GM20431 (cell line): ENCODE data around the gene ELFN1.

ENCODE experiments used
- in situ Hi-C: fragments of 300-500 bp; cut with MseI, MboI; formaldehyde crosslinking; loops from one replicate; pipeline ENCODE4 v1.15.0; 2020; ENCODE audit warnings: low sequenced_read_pairs; ENCODE audit not compliant: unreplicated experiment

The ELFN1 gene

DNA sequence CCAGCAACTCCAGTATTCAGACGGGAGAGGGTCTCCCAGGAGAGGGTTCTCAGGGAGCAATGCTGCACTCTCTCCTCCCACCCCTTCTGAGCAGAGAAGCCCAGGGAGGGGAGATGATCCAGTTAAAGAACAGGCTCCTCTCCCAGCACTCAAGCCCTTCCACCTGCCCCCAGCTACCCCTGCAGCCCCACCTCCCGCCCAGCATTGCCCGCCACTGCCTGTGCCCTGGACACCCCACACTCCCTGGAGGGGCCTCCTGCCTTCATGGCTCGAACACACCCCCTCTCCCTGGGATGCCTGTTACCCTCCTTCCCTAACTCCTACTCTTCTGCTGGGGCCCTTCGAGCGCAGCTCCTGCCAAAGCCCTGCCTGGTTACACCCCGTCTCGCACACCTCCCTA, 66.8 kb downstream of the ELFN1 start:
- in situ Hi-C loops, result no loop called here

DNA sequence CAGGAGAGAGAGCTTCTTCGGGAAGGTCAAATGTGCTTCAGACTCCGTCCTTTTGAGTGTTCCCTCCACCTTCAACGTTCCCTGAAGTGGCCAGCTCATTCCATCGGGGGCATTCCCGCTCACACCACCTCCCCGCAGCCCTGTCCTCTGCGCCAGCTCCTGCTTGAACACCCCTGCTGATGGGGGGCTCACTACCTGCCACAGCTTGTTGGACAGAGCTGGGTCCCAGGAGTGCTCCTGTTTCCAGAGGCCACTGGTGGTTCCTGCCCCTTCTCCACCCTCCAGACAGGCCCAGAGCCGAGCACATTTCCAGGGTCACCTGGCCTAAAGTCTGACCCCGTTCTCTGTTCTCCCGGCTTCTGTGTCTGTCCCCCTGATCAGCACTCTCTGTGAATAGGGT, 67.4 kb downstream of the ELFN1 start:
- in situ Hi-C loops, result no loop called here

DNA sequence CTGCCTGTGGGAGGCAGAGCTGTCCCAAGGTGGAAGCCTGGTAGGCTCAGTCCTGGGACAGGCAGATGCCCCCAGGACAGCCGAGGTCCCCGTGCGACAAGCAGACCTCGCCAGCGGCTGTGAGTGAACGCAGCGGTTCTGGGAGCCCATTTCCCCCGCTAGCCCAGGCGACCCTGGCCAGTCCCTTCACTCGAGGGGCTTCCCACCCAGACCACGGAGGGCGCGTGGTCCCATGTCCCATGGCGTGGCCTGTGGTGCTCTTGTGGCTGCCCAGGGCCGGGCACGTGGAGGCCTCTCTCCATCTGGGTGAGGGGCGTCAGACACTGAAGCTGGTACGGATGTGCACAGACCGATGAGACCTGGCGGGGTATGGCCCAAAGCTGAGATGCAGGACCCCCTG, 67.9 kb downstream of the ELFN1 start:
- in situ Hi-C loops, result no loop called here

DNA sequence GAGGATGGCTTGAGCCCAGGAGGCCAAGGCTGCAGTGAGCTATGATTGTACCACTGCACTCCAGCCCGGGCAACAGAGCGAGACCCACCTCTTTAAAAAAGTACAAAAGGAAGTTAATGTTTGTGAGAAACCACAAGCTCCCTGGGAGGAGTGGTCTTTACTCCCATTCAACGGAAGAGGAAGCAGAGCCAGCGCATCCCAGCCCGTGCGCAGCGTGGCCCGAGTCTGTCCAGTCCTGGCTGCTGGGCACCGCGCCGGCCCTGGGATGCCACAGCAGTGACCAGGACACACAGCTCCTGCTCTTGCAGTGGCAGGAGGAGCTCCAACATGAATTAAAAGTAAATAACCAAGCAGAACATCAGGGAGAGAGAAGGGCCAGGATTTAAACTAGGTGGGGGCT, 68.4 kb downstream of the ELFN1 start:
- in situ Hi-C loops, result no loop called here

DNA sequence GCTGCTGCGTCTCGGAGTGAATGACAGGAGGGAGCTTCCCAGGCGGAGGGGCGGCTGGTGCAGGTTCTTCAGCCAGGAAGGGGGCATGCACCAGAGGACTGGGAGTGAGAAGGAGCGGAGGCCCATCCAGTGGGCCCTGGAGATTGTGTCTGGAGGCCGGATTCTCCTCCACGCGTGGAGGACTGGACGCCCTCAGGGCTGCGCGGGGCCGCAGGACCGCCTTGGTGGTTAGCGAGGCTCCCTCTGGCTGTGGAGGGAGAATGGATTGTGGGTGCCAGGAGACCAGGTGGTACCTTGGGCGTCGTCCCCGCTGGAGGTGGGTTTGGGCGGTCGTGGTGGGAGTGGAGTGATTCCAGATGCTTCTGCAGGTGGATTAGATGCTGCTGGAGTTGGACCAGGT, 68.9 kb downstream of the ELFN1 start:
- in situ Hi-C loops, result no loop called here

DNA sequence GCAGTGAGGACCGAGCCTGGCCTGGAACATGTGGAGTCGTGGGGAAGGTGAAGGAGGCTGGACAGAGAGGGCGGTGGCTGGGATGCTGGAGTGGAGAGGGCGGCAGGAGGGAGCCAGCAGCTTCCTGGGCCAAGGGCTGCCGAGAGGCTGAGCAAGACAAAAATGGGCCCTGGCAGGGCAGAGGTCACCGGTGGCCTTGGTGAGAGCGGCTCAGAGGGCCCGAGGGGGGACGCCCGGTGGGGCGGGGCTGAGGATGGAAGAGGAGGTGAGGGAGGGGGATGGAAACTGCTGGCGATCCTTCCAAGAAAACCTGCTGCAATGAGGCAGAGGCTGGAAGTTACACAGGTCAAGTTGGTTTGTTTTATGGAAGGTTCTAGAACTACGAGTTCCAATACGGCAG, 69.5 kb downstream of the ELFN1 start:
- in situ Hi-C loops, result no loop called here

DNA sequence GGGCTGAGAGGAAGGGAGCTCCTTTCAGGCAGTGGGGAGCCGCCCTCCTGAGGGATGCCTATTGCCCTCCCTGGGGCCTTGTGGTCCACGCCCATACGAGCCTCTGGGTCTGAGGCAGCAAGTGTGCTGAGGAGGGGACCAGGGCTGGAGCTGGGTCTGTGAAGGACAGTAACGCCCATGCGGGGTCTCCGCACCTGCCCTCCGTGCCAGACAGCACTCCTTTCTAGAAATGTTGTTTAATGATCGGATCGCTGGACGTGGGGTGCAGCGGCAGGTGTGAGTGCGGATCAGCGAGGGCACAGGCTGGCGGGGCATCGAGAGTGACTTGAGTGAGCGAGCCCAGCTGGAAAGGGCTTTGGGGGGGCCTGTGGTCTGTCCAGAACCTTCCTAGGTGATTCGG, 70.1 kb downstream of the ELFN1 start:
- in situ Hi-C loops, result no loop called here

DNA sequence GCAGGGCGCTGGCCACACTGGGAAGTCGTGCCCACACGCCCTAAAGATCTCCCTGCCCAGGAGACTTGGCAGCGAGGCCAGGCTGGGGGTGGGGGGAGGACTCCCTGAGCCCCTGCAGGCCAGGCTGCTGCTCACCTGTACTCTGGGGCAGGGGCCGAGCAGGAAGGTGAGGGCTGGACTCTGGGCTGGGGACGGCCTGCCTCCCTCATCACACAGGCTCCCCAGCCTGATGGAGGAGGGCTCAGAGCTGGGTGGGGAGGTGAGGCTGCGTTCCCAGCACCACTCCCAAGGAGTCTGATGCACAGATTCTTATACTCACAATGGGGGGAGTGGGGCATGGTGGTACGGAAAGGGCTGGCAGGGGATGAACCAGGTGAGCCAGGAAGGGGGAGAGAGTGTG, 71.2 kb downstream of the ELFN1 start:
- in situ Hi-C loops, result no loop called here

DNA sequence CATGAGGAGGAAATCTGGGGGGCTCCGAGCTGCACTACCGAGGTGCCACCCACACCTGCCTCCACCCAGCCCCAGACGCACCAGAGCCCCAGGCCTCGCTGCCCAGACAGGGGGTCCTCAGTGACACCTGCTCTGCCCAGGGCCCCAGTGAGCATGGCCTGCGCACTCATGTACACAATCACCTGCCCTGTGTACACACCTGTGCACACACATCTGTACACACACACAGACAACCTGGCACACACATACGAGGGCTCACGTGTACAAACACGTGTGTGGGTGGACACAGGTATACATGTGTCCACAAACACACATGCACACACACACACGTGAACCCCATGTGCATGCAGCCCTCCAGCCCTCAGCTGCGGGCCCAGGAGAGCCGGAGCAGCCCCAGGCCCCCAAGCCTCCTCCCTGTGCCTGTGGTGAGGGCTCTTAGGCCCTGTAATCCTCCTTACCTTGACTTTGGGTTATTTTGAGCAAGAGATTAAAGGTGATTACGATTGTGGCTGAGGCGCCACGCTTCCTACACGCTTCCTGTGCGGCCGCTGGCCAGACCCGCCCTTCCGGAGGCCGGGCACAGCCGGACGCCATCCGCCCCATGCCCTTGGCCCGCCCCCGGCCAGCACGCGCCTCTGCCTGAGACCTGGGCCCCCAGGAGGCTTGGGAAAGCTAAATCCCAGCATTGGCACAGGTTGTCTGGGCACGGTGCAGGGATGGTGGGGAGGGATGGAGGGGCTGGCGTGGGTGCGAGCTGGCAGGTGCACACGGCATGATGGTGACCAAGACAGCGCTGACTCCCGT, 71.9 kb downstream of the ELFN1 start:
- in situ Hi-C loops, result no loop called here

DNA sequence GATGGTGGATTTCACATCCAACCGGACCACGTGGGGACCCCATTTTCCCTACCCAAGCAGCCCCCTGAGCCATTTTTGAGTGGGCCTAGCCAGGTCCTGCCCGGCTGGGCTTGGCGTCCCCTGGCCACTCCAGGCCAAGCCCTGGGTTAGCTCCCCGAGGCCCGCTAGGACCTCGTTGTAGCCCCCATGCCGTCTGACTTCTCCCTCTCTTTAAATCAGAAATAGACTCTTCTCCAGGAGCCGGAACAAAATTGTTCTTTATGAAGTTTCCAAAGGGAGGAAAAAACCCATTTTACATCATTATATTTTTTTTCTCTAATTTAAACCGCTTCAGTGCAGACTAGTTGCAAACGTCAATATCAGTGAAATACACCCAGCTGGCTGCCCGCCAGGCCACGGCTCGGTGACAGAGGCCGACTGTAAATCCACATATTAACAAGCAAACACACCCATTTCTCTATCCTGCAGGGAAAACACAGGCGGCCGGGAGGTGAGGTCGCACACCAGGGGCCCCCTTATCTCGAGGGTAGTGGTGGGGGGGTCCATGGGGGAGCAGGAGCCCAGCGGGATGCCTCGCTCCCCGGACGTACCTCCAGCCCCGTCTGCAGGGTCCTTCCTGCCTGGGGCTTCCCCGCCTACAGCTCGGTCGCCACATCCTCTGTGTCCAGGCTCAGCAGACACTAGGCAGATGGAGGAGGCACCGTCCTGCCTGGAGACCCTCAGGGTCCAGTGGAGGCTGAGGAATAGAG, 72.7 kb downstream of the ELFN1 start:
- in situ Hi-C loops, result no loop called here

DNA sequence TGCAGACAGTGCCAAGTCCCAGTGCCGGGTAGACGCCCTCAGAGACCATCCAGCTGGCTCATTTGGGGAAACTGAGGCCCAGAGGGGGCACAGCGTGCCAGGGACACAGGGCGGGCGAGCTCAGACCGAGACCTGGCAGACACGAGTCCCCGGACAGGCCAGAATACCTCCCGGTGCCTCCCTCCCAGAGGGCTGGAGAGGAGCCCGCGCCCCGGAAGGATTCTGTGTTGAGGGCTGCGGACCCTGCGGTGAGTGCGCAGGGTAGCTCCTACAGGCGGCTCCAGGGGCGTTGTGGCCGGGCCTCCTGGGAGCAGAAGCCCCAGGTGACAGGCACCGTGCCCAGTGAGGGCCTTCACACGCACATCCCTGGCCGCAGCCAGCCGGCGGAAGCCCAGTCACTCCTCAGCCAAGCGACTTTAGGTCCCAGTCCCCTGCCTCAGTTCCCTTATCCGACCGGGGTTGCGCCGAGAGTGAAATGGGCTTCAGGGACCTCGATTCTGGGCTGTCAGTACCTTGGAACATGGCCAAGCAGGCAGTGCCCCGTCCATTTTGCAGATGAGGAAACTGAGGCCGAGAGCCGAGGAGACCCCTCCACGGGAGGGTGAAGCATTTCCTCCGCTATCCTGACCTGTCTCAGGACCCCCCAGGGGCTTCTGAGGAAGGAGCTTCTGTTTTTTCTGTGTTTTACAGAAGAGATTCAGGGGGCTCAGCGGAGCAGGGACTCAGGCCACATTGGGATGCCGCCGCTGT, 73.6 kb downstream of the ELFN1 start:
- in situ Hi-C loops, result no loop called here

DNA sequence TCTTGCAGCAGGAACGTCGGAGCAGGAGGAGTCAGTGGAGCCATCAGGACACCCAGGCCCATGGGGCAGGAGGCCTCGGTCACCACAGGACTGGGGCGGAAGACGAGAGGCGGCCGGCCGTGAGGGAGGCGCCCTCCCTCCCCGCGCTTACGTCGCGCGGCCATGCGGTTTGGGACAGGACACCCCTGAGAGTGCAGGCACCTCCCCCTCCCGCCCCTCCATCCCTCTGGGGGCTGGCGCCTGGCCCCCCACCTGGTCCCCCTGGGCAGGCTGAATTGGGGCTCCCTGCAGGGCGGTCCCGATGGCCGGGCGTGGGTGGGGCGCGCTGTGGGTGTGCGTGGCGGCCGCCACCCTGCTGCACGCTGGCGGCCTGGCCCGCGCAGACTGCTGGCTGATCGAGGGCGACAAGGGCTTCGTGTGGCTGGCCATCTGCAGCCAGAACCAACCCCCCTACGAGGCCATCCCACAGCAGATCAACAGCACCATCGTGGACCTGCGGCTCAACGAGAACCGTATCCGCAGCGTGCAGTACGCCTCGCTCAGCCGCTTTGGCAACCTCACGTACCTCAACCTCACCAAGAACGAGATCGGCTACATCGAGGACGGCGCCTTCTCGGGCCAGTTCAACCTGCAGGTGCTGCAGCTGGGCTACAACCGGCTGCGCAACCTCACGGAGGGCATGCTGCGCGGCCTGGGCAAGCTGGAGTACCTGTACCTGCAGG, 74.4 kb downstream of the ELFN1 start:
- in situ Hi-C loops, result no loop called here

DNA sequence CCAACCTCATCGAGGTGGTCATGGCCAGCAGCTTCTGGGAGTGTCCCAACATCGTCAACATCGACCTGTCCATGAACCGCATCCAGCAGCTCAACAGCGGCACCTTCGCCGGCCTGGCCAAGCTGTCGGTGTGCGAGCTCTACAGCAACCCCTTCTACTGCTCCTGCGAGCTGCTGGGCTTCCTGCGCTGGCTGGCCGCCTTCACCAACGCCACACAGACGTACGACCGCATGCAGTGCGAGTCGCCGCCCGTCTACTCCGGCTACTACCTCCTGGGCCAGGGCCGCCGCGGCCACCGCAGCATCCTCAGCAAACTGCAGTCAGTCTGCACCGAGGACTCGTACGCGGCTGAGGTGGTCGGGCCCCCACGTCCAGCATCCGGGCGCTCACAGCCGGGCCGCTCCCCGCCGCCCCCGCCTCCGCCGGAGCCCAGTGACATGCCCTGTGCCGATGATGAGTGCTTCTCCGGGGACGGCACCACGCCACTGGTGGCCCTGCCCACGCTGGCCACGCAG, 75.0 kb downstream of the ELFN1 start:
- in situ Hi-C loops, result no loop called here

DNA sequence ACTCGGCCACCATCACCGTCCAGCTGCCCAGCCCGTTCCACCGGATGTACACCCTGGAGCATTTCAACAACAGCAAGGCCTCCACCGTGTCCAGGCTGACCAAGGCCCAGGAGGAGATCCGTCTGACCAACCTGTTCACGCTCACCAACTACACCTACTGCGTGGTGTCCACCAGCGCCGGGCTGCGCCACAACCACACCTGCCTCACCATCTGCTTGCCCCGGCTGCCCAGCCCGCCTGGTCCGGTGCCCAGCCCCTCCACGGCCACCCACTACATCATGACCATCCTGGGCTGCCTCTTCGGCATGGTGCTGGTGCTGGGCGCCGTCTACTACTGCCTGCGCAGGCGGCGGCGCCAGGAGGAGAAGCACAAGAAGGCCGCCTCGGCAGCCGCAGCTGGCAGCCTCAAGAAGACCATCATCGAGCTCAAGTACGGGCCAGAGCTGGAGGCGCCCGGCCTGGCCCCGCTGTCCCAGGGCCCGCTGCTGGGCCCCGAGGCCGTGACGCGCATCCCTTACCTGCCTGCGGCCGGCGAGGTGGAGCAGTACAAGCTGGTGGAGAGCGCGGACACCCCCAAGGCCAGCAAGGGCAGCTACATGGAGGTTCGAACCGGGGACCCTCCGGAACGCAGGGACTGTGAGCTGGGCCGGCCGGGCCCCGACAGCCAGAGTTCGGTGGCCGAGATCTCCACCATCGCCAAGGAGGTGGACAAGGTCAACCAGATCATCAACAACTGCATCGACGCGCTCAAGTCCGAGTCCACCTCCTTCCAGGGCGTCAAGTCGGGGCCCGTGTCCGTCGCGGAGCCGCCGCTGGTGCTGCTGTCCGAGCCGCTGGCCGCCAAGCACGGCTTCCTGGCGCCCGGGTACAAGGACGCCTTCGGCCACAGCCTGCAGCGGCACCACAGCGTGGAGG, 75.8 kb downstream of the ELFN1 start:
- in situ Hi-C loops, result no loop called here

DNA sequence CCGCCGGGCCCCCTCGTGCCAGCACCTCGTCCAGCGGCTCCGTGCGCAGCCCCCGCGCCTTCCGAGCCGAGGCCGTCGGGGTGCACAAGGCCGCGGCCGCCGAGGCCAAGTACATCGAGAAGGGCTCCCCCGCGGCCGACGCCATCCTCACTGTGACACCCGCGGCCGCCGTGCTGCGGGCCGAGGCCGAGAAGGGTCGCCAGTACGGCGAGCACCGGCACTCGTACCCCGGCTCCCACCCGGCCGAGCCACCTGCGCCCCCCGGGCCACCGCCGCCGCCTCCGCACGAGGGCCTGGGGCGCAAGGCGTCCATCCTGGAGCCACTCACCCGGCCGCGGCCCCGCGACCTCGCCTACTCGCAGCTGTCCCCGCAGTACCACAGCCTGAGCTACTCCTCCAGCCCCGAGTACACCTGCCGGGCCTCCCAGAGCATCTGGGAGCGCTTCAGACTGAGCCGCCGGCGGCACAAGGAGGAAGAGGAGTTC, 76.5 kb downstream of the ELFN1 start:
- in situ Hi-C loops, result no loop called here

DNA sequence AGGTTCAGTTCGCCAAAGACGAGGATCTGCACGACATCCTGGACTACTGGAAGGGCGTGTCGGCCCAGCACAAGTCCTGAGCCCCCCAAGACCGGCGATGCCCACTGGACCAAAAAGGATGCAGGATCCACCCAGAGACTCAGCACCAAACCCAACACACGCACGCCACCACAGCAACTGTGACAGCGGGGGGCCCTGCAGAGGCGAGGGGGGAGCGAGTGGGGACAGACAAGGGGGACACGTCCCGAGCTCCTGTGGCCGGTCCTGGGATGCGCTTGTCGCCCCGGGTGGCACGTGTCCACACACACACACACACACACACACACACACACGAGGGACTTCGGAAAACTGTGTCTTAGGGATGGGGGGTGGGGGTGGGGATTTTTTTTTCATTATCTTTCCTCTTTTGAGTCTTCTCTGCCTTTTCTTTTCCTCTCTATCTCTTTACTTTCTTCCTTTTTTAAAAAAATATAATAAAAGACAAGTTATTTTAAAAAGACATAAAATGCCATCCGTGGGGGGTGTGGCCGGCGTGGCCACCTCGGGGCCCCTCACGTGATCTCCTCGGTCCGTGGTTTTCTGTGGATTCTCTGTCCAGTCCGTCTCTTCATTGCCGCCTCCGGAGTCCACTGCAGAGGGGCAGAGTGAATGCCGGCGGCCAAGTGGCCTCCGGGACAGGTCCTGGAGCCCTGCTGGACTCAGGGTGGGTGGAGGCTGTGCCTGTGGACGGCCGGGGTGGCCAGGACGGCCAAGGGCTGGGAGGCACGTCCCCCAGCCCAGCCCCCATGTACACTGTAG, 77.1 kb downstream of the ELFN1 start:
- in situ Hi-C loops, result no loop called here

DNA sequence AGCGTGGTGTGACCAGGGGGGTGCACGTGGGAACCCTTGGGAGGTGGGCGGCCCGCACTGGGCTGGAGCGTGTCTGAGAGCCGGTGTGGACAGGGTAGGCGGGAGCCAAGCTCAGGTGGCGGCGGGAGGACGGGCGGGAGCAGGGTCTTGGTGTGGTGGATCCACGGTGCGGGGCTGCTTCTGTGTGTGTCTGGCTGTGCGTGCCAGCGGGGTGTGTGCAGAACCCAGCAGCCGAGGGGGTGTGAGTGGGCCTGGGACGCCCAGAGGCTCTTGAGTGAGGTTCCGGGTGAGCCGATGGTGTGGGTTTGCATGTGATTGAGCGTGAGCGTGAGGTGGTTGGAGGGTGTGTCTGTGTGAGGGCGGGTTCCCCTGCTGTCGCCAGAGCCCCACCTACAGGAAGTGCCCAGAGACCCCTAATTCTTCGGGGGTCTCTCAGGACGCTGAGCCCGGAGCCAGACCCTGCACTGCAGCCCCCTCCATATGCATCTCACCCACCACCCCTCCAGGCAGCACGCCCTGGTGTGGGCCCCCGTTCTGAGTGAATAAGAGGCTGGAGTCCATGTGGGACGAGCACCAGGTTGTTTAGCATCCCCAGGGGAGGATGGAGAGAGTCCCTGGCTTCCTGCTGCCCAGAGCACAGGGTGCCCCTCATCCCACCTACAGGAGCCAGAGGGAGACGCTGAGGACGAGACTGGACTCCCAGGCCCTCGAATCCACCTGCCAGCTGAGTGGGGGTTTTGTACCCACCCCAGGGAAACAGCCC, 78.2 kb downstream of the ELFN1 start:
- in situ Hi-C loops, result no loop called here

DNA sequence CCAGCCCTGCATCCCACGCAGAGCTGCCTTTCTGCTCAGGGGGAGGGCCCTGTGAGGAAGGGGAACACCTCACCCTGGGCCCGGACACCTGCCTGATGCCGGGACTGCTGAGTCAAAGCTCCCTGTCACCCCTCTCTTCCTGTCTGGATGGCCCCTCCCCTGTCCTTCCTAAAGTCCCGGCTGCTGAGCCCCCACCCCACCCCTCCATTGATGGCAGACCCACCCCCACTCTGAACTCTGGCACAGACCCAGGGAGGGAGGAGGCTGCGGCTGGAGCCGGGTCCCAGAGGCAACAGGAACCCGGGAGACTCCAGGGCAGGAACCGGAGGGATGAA, 78.7 kb downstream of the ELFN1 start:
- in situ Hi-C loops, result no loop called here
